Measurements from ENCODE around the gene IGLL1.

IGLL1 gene

GRCh38 chr22:23557467-23557866, 22.6 kb downstream of the IGLL1 start:
- no peak for TF ChIP-seq CTCF (IDR thresholded peaks at IDR 0.05; ENCODE audit: insufficient read depth, low read length, poor library complexity, severe bottlenecking)
- Histone ChIP-seq H3K27me3 (replicated peaks; ENCODE audit: control insufficient read depth, insufficient read depth, low read length) (no peaks in the 10 kb centered on the region), H3K36me3 (ENCODE audit: control insufficient read depth, insufficient read depth, low read length) (no peaks in the 10 kb centered on the region)

DNA sequence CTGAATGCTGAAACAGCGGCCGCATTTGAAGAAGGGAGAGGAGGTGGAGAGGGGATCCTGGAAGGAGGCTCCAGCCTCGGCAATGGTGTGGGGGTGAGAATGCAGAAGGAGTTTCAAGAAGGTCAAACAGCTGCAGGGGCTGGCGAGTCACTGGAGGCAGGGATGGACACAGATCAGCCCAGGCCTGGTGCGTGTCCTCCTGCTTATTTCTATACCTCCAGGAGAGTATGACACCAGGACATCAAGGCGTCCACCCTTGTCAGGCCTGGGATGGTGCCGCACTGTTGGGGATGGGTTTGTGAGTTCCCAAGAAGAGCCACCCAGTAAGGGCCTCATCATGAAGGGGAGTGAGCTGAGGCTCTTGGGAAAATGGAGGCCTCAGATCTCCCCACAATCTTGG, 23.1 kb downstream of the IGLL1 start:
- no peak for TF ChIP-seq CTCF (IDR thresholded peaks at IDR 0.05; ENCODE audit: insufficient read depth, low read length, poor library complexity, severe bottlenecking)
- Histone ChIP-seq H3K4me3 (replicated peaks; ENCODE audit: low read depth, low read length) (no peak overlapping the region), H3K27me3 (replicated peaks; ENCODE audit: control insufficient read depth, insufficient read depth, low read length) (no peaks in the 10 kb centered on the region), H3K36me3 (ENCODE audit: control insufficient read depth, insufficient read depth, low read length) (no peaks in the 10 kb centered on the region)
- DNase-seq (ENCODE audit: extremely low read depth, insufficient read length): no peak

More at GRCh38 chr22:23557467-23557866, 22.6 kb downstream of the IGLL1 start:
- no peak for DNase-seq (ENCODE audit: extremely low read depth, insufficient read length)
- no peak overlapping the region for H3K4me3 ChIP-seq (replicated peaks; ENCODE audit: low read depth, low read length)

GRCh38 chr22:23556026-23556620, 24.0 kb downstream of the IGLL1 start:
- no peak for TF ChIP-seq CTCF (IDR thresholded peaks at IDR 0.05; ENCODE audit: insufficient read depth, low read length, poor library complexity, severe bottlenecking)
- H3K4me3 ChIP-seq (replicated peaks; ENCODE audit: low read depth, low read length): no peak overlapping the region
- no peaks in the 10 kb centered on the region for H3K36me3 ChIP-seq (ENCODE audit: control insufficient read depth, insufficient read depth, low read length)
- no peak for DNase-seq (ENCODE audit: extremely low read depth, insufficient read length)
- no peaks in the 10 kb centered on the region for H3K27me3 ChIP-seq (replicated peaks; ENCODE audit: control insufficient read depth, insufficient read depth, low read length)

DNA sequence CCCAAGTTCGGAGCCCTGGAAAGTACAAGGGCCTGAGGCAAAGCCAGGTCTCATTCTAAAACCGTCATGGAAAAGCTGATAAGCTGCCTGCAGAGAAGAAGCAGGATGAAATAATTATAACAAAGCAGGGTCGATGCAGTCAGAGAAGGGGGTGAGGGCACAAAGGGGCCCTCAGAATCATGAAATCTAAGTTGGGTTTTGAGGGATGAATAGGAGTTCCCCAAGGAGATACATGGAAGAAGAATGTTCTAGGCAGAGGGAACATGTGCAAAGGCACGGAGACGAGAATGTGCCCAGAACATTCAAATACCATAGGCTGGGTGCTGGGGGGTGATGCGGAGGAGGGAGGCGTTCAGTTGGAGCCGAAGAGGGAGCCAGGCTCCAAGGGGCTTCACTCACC, 25.0 kb downstream of the IGLL1 start:
- TF ChIP-seq CTCF (IDR thresholded peaks at IDR 0.05; ENCODE audit: insufficient read depth, low read length, poor library complexity, severe bottlenecking): no peak
- Histone ChIP-seq H3K4me3 (replicated peaks; ENCODE audit: low read depth, low read length) (no peak overlapping the region), H3K27me3 (replicated peaks; ENCODE audit: control insufficient read depth, insufficient read depth, low read length) (no peaks in the 10 kb centered on the region), H3K36me3 (ENCODE audit: control insufficient read depth, insufficient read depth, low read length) (no peaks in the 10 kb centered on the region)
- no peak for DNase-seq (ENCODE audit: extremely low read depth, insufficient read length)

GRCh38 chr22:23553924-23554870, 25.9 kb downstream of the IGLL1 start:
- Histone ChIP-seq H3K4me3 (replicated peaks; ENCODE audit: low read depth, low read length) (no peak overlapping the region), H3K27me3 (replicated peaks; ENCODE audit: control insufficient read depth, insufficient read depth, low read length) (no peaks in the 10 kb centered on the region), H3K36me3 (ENCODE audit: control insufficient read depth, insufficient read depth, low read length) (no peaks in the 10 kb centered on the region)
- TF ChIP-seq CTCF (IDR thresholded peaks at IDR 0.05; ENCODE audit: insufficient read depth, low read length, poor library complexity, severe bottlenecking): no peak
- no peak for DNase-seq (ENCODE audit: extremely low read depth, insufficient read length)

Data from GM06990 (cell line).